Nephron progenitor cell (in vitro differentiated cells): ENCODE results near the gene KIR2DL3.

Experiments used
- DNase-seq: peaks from one replicate; pipeline ENCODE4 v3.0.0; 2021
- H3K27ac Mint-ChIP-seq: 2 replicates; pipeline ENCODE4 v1.8.0; 2021; ENCODE audit warnings: mild to moderate bottlenecking, moderate library complexity, mixed read lengths
- H3K27me3 Mint-ChIP-seq: 2 replicates; pipeline ENCODE4 v1.8.0; 2021; ENCODE audit warnings: mild to moderate bottlenecking, low read depth, mixed read lengths; ENCODE audit not compliant: poor library complexity
- H3K36me3 Mint-ChIP-seq: 2 replicates; pipeline ENCODE4 v1.8.0; 2021; ENCODE audit warnings: low read depth, mixed read lengths
- H3K4me1 Mint-ChIP-seq: 2 replicates; pipeline ENCODE4 v1.8.0; 2021; ENCODE audit warnings: mixed read lengths
- H3K4me3 Mint-ChIP-seq: 2 replicates; pipeline ENCODE4 v1.8.0; 2021; ENCODE audit warnings: mild to moderate bottlenecking, moderate library complexity, mixed read lengths
- H3K9me3 Mint-ChIP-seq: 2 replicates; pipeline ENCODE4 v1.8.0; 2021; ENCODE audit warnings: mild to moderate bottlenecking, moderate library complexity, mixed read lengths
- TF ChIP-seq, protein P1 (sequence below): fragments of 200-600 bp; sonication (generic); IDR thresholded peaks from 2 replicates; pipeline ENCODE4 v1.5.0; 2021; ENCODE audit warnings: antibody characterized with exemption

Gene KIR2DL3

DNA sequence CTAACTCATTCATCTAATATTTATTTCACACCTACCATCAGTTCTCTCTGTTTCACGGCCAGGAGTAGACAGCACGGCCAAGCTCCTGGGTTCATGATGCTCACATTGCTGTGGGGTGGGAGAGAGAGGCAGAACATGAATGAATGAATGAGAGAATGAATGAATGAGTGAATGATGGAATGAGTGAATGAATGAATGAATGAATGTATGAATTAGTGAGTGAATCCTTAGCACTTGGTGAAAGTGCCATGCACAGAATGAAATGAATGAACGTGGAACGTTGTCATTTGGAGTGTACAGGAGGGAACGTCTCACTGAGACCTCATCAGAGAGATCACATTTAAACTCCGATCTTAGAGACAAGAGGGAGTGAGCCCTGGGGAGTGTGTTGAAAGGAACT is 53.2 kb downstream of the KIR2DL3 start:
- TF ChIP-seq, protein P1, sequence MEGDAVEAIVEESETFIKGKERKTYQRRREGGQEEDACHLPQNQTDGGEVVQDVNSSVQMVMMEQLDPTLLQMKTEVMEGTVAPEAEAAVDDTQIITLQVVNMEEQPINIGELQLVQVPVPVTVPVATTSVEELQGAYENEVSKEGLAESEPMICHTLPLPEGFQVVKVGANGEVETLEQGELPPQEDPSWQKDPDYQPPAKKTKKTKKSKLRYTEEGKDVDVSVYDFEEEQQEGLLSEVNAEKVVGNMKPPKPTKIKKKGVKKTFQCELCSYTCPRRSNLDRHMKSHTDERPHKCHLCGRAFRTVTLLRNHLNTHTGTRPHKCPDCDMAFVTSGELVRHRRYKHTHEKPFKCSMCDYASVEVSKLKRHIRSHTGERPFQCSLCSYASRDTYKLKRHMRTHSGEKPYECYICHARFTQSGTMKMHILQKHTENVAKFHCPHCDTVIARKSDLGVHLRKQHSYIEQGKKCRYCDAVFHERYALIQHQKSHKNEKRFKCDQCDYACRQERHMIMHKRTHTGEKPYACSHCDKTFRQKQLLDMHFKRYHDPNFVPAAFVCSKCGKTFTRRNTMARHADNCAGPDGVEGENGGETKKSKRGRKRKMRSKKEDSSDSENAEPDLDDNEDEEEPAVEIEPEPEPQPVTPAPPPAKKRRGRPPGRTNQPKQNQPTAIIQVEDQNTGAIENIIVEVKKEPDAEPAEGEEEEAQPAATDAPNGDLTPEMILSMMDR = no peak
- DNase-seq = no peak
- Mint-ChIP-seq H3K27me3 (peaks cover 3% of the 10 kb centered on the region), H3K27ac (no peak overlapping the region), H3K4me3 (no peak overlapping the region), H3K36me3 (no peaks in the 10 kb centered on the region), H3K9me3 (peaks cover 53% of the 10 kb centered on the region), H3K4me1 (no peaks in the 10 kb centered on the region)

DNA sequence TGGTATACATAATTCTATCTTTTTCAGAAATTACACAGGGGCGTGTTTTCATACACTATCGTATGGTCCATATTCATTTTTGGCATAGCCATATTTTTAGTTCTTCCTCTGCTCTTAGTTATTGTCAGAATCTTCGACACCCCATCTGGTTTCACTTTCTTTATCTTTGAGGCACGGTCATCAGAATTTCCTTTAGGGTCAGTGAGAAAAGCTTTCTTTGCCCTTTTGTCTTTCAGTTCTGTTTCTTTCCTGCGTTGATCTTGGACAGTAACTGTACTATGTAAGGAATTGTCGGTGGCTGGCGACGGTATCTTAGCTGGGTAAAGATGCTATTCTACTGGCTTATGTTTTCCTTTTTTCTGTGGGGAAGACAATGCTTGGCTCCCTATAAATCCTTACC is 54.5 kb downstream of the KIR2DL3 start:
- Mint-ChIP-seq H3K9me3 (peaks cover 44% of the 10 kb centered on the region), H3K27me3 (no peaks in the 10 kb centered on the region), H3K36me3 (no peaks in the 10 kb centered on the region), H3K27ac (no peak overlapping the region), H3K4me1 (no peaks in the 10 kb centered on the region), H3K4me3 (no peak overlapping the region)
- DNase-seq = no peak
- TF ChIP-seq, protein P1 = no peak

DNA sequence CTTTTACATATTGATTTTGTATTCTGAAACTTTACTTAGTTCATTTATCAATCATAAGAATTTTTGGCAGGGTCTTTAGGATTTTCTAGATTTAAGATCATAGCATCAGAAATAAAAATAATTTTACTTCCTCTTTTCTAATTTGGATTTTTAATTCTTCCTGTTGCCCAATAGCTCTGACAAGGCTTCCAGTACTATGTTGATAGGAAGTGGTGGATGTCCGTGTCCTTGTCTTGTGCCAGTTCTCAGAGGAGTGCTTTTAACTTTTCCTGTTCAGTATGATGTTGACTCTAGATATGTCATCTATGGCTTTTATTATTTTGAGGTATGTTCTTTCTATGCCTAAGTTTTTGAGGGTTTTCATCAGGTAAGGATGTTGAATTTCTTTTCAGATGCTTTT is 57.4 kb downstream of the KIR2DL3 start:
- peaks cover 45% of the 10 kb centered on the region for H3K9me3 Mint-ChIP-seq
- H3K27me3 Mint-ChIP-seq = no peaks in the 10 kb centered on the region
- no peaks in the 10 kb centered on the region for H3K4me1 Mint-ChIP-seq
- H3K4me3 Mint-ChIP-seq = no peak overlapping the region
- H3K36me3 Mint-ChIP-seq = no peaks in the 10 kb centered on the region
- TF ChIP-seq, protein P1 = no peak
- no peak for DNase-seq
- no peak overlapping the region for H3K27ac Mint-ChIP-seq
